Activated CD4-positive, CD25-positive, alpha-beta regulatory T cell treated with anti-CD3 and anti-CD28 coated beads, Interleukin-2, amount 50 U/mL, for 16 hours (primary cell): Measurements from ENCODE around the gene THAP4.
"Not testable (repeated sequence)": the region's sequence is repeated elsewhere in the genome, so short reads cannot be mapped to it uniquely, and the experiment has no call there.

Source experiments
- DNase-seq: peaks from one replicate; pipeline ENCODE4 v3.0.0-alpha.2; 2020; ENCODE audit warnings: low read depth, low spot score

Gene THAP4

DNA sequence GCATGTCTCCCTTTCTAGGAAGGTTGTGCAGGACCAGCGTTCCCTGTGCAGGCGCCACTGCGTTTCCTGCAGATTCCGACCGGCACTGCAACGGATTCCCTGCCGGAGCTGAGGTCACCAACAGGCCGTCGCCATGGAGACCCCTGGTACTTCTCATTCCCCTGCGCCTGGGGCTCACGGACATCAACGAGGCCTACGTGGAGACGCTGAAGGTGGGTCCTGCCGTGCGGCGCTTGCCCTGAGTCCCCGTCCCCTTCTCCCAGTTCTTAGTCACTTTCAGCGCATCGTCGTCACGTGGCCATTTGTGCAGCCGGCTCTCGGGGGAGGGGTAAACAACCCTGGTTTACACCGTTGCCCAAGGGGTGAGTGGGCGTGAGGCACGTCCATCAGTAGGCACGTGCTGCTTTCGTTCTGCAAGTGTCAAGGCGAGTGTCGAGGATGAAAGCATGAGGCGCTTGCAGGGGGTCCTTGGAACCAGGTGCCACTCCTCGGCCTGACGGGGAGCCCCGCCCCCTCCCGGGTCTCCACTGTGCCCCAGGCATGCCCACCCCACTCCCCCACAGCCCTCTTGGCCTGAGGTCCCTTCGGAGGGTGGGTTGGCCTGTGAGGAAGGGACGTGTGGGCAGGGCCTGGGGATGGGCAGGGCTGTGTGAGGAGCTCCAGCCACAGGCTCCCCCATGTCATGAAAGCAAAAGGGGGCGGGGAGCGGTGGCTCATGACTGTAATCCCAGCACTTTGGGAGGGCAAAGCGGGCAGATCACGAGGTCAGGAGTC is 29.9 kb upstream of the THAP4 start:
- no peak for DNase-seq

DNA sequence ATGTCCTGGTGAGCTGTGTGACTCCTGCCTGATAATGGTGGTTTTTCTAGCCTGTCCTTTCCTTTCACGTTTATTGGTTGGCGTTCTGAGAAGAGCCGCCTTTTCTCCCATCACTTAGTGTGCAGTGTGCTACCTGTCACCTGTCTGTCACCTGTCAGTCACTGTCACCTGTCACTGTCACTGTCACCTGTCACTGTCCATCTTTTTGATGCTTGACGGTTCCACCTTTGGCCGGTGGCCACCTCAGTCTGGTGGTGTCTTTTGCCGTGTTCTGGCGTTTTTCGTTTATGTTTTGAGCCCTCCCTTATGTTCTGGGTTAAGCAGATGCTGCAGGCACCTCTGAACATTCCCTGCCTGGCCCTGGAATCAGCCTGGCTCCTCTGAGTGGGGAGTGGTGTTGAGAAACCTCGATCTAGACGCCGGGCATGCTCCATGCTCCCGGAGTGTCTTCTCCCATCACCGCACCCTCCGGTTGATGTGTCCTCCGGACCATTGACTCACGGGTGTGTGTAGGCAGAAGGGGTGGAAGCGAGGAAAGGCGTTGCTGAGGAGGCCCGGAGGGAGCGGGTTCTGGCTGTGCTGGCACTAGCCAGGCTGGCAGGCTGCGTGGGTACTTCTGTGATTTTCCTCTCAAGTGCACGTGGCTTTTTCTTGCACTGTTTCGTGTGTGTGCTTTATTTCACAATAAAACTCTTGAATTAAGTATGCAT is 28.9 kb upstream of the THAP4 start:
- no peak for DNase-seq

- not testable (repeated sequence) for DNase-seq
These were observed 25.8 kb upstream of the THAP4 start for GRCh38 chr2:241662731-241663130.

DNA sequence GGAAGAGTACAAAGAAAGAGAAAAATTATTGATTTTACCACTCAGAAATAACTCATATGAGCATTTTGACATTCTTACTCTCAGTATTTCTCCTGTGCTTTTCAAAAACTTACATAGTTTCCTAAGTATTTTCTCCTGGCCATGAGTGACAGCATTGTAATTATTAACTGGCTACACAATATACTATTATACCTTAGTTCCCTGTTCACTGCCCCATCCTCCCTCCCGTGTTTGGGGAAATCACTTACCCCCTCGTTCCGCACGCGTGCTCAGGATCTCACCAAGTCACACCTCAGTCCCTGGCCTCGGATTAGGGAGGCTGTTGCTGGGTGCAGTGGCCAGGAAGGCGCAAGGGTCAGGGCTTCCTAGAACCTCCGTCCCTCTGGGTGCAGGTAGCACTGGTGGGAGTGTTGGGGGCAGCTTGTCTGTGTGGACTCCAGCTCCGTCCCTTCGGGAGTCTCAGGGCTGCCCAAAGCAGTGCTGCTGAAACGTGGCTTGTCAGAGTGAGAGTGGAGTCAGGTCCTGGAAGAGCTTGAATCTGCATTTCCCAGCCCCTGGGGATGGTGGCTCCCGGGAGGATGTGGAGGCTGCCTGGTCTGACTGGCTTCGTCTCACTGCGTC is 23.7 kb upstream of the THAP4 start:
- no peak for DNase-seq

GRCh38 chr2:241659150-241659739 is 22.3 kb upstream of the THAP4 start:
- DNase-seq, result no peak

GRCh38 chr2:241658296-241658695 is 21.3 kb upstream of the THAP4 start:
- no peak for DNase-seq

GRCh38 chr2:241657786-241658254 is 20.9 kb upstream of the THAP4 start:
- no peak for DNase-seq

- DNase-seq, result no peak
These were observed 19.3 kb upstream of the THAP4 start for GRCh38 chr2:241656190-241656741.

GRCh38 chr2:241655516-241656189 is 18.7 kb upstream of the THAP4 start:
- DNase-seq, result no peak

GRCh38 chr2:241654551-241654950 is 17.6 kb upstream of the THAP4 start:
- DNase-seq, result no peak

- DNase-seq, result no peak
These were observed 16.3 kb upstream of the THAP4 start for GRCh38 chr2:241653210-241653750.

DNA sequence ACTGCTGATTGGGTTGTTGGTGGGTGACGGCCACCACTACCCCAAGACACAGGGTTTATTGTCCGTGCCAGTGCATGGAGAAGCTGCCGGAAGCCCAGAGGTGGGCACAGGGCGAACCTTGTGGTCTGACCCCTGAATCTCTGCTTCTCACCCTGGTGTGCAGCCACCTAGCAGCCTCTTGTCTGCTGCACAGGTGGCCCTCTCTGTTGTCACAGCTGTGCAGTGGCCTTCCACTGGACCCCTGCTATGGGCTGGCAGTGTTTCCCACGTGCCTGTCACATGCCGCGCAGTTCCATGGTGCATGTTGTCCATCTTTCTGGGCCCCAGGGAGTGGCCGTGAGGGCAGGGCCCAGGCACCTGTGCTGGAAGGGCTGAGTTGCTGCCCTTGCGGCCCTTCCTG is 15.8 kb upstream of the THAP4 start:
- DNase-seq, result no peak

- no peak for DNase-seq
These were observed 15.2 kb upstream of the THAP4 start for GRCh38 chr2:241652142-241652541.

DNA sequence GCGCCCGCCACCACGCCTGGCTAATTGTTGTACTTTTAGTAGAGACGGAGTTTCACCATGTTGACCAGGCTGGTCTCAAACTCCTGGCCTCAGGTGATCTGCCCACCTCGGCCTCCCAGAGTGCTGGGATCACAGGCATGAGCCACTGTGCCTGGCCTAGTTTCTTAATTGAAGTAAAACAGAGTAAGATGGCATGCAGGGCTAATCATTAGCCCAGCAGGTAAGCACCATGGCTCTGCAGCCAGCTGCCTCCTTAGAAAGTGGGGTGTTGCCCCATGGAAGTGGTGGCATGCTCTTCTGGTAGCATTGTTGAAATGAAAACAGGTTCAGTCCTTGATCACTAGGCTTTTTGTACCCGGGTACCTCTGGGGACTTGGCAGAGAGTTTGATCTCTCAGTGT is 13.0 kb upstream of the THAP4 start:
- no peak for DNase-seq

- DNase-seq, result no peak
These were observed 12.4 kb upstream of the THAP4 start for GRCh38 chr2:241649404-241649803.

DNA sequence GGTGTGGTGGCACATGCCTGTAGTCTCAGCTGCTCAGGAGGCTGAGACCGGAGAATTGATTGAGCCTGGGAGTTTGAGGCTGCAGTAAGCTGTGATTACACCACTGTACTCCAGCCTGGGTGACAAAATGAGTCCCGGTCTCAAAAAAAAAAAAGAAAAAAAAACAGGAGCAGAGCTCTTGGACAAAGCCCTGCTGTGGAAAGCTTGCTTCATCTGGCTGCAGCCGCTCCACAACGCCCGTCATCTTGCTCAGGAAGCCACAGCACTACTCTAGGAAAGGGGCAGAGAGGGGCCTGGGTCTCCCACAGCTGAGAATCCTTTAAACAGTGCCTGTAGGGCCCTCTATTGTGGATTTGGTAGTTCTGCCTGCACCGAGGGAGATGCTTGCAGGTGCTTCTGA is 11.5 kb upstream of the THAP4 start:
- DNase-seq, result no peak

DNA sequence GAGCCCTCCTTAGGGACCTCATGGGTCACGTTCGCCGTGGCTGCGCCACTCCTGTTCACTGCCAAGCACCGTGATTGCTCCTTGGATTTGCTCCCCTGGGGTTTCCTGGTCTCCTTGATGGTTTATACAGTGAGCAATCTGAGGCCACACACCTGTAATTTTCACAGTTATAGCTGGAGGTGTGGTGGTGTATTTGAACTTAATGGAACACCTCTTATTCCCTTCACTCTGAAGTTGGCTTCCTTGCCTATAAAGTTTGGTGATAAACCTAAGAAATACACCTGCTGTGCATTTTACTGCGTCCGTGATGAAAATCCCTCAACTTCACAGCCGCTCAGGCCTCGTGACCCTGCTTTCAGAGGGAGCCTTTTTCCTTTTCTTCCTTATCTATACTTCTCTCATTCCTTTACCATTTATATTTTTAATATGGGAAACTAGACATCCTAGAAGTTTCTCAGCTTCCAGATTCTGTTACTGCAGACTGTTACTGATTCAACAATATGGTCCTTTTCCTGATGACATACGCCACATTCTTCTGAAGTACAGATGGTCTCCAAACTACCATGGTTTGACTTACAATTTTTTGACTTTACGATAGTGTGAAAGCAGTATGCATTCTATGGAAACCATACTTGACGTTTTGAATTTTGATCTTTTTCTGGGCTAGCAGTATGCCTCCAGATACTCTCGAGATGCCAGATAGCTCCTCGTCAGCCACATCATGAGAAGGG is 9.1 kb upstream of the THAP4 start:
- DNase-seq, result no peak

GRCh38 chr2:241645056-241645914 is 8.3 kb upstream of the THAP4 start:
- DNase-seq, result no peak

GRCh38 chr2:241641631-241642030 is 4.7 kb upstream of the THAP4 start:
- no peak for DNase-seq
